MCF 10A (cell line): ENCODE measurements around the gene SAMM50. TPM values are rescaled to one million over a fixed set of nuclear protein-coding genes. Genes with fewer than 3 reads are reported as not detected.

Experiments used
- BruUV-seq: library from RNA; stranded (reverse); fragments of 400-500 nt; replicated peaks from 2 replicates; lab custom pipeline; 2021; lab: Mats Ljungman, UMichigan
- CTCF ChIA-PET: fragments of 300-600 bp; sonication (Branson Sonifier 250); formaldehyde crosslinking; extraction: SDS; loops from one replicate; lab custom pipeline; 2021; ENCODE audit warnings: antibody characterized with exemption, inconsistent platforms; lab: Yijun Ruan, JAX
- POLR2A ChIA-PET: fragments of 300-600, 350-650 bp; sonication (Branson Sonifier 250); formaldehyde crosslinking; extraction: SDS; loops from one replicate; lab custom pipeline; 2020; ENCODE audit warnings: antibody characterized with exemption, inconsistent platforms; lab: Yijun Ruan, JAX
- DNase-seq: peaks from one replicate; pipeline ENCODE4 v3.0.0-alpha.2; 2018; ENCODE audit not compliant: unreplicated experiment
- H3K27ac Mint-ChIP-seq: one replicate; pipeline ENCODE4 v1.8.0; 2022; ENCODE audit warnings: mild to moderate bottlenecking, low read depth, mixed read lengths; ENCODE audit not compliant: unreplicated experiment
- H3K27me3 Mint-ChIP-seq: one replicate; pipeline ENCODE4 v1.8.0; 2022; ENCODE audit warnings: mixed read lengths; ENCODE audit not compliant: insufficient read depth, unreplicated experiment
- H3K36me3 Mint-ChIP-seq: one replicate; pipeline ENCODE4 v1.8.0; 2022; ENCODE audit warnings: mild to moderate bottlenecking, moderate library complexity, mixed read lengths; ENCODE audit not compliant: insufficient read depth, unreplicated experiment
- H3K4me1 Mint-ChIP-seq: one replicate; pipeline ENCODE4 v1.8.0; 2022; ENCODE audit warnings: mixed read lengths; ENCODE audit not compliant: insufficient read depth, unreplicated experiment
- H3K4me3 Mint-ChIP-seq: one replicate; pipeline ENCODE4 v1.8.0; 2022; ENCODE audit warnings: mild to moderate bottlenecking, moderate library complexity, mixed read lengths; ENCODE audit not compliant: unreplicated experiment
- H3K9me3 Mint-ChIP-seq: one replicate; pipeline ENCODE4 v1.8.0; 2022; ENCODE audit warnings: mixed read lengths; ENCODE audit not compliant: unreplicated experiment
- intact Hi-C: fragments of 100-400 bp; cut with micrococcal nuclease; formaldehyde crosslinking; loops from 2 replicates; pipeline ENCODE4 v1.14.1; 2022
- total RNA-seq: library from RNA; stranded (reverse); gene quantifications from 2 replicates; pipeline ENCODE4 v1.2.3, GENCODE V29; 2022
- TF ChIP-seq, protein P1 (sequence below): fragments of 200-600 bp; IDR thresholded peaks from one replicate; pipeline ENCODE4 v1.8.0; 2022; ENCODE audit warnings: antibody characterized with exemption, mild to moderate bottlenecking; ENCODE audit not compliant: unreplicated experiment

Gene SAMM50
- total RNA-seq, 1 experiment from 2014 or later: 29.5 TPM

GRCh38 chr22:43985532-43985931, 30.3 kb downstream of the SAMM50 start:
- DNase-seq: no peak

GRCh38 chr22:43988116-43988820, 33.0 kb downstream of the SAMM50 start:
- TF ChIP-seq, protein P1, sequence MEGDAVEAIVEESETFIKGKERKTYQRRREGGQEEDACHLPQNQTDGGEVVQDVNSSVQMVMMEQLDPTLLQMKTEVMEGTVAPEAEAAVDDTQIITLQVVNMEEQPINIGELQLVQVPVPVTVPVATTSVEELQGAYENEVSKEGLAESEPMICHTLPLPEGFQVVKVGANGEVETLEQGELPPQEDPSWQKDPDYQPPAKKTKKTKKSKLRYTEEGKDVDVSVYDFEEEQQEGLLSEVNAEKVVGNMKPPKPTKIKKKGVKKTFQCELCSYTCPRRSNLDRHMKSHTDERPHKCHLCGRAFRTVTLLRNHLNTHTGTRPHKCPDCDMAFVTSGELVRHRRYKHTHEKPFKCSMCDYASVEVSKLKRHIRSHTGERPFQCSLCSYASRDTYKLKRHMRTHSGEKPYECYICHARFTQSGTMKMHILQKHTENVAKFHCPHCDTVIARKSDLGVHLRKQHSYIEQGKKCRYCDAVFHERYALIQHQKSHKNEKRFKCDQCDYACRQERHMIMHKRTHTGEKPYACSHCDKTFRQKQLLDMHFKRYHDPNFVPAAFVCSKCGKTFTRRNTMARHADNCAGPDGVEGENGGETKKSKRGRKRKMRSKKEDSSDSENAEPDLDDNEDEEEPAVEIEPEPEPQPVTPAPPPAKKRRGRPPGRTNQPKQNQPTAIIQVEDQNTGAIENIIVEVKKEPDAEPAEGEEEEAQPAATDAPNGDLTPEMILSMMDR: no peak
- H3K4me1 Mint-ChIP-seq: no peaks in the 10 kb centered on the region
- H3K27me3 Mint-ChIP-seq: no peaks in the 10 kb centered on the region
- ChIA-PET POLR2A (no interaction called here), CTCF (interaction anchor here (0.9 to 1.7 kb wide), 5 partner anchors 10 to 637 kb away, joined by 3 to 10 read pairs (median 4); no protein-coding TSS in a partner anchor)
- BruUV-seq: no TSS peak
- no peak overlapping the region for H3K4me3 Mint-ChIP-seq
- no peak for DNase-seq
- intact Hi-C loops: no loop called here
- H3K27ac Mint-ChIP-seq: no peak overlapping the region
- H3K36me3 Mint-ChIP-seq: peaks cover 87% of the 10 kb centered on the region
- H3K9me3 Mint-ChIP-seq: no peaks in the 10 kb centered on the region

More at GRCh38 chr22:43985532-43985931, 30.3 kb downstream of the SAMM50 start:
- Mint-ChIP-seq H3K9me3 (no peaks in the 10 kb centered on the region), H3K27ac (no peak overlapping the region), H3K36me3 (peaks cover 81% of the 10 kb centered on the region), H3K4me3 (no peak overlapping the region), H3K27me3 (no peaks in the 10 kb centered on the region), H3K4me1 (no peaks in the 10 kb centered on the region)
- no TSS peak for BruUV-seq
- ChIA-PET POLR2A (no interaction called here), CTCF (interaction anchor here (0.6 to 0.7 kb wide), 2 partner anchors 640 to 657 kb away, joined by 3 read pairs; no protein-coding TSS in a partner anchor)
- intact Hi-C loops: no loop called here
- TF ChIP-seq, protein P1: no peak

DNA sequence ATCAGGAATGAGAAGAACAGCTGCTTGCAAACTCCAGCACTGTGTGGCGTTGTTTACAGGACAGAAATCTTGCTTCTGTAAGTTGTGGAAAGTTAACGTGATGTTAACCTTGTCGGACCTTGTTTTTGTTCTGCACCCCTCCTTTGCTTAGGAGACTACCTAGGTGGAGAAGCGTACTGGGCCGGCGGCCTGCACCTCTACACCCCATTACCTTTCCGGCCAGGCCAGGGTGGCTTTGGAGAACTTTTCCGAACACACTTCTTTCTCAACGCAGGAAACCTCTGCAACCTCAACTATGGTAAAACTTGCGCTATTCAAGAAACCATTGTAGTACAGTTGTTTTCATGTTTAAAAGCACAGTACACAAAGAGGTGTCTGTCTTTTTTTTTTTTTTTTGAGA, 33.7 kb downstream of the SAMM50 start:
- CTCF ChIA-PET: interaction anchor here (1.2 to 1.3 kb wide), 2 partner anchors 11 to 637 kb away, joined by 3 read pairs; no protein-coding TSS in a partner anchor
- H3K36me3 Mint-ChIP-seq: peaks cover 89% of the 10 kb centered on the region
- no TSS peak for BruUV-seq
- H3K27me3 Mint-ChIP-seq: no peaks in the 10 kb centered on the region
- no peaks in the 10 kb centered on the region for H3K9me3 Mint-ChIP-seq
- H3K27ac Mint-ChIP-seq: no peak overlapping the region
- POLR2A ChIA-PET: no interaction called here
- TF ChIP-seq, protein P1: no peak
- no peaks in the 10 kb centered on the region for H3K4me1 Mint-ChIP-seq
- H3K4me3 Mint-ChIP-seq: no peak overlapping the region
- DNase-seq: no peak
- intact Hi-C loops: no loop called here

GRCh38 chr22:43990044-43990443, 34.8 kb downstream of the SAMM50 start:
- DNase-seq: no peak
- no TSS peak for BruUV-seq
- H3K27ac Mint-ChIP-seq: no peak overlapping the region
- intact Hi-C loops: no loop called here
- H3K36me3 Mint-ChIP-seq: peaks cover 87% of the 10 kb centered on the region
- H3K27me3 Mint-ChIP-seq: no peaks in the 10 kb centered on the region
- ChIA-PET POLR2A (no interaction called here), CTCF (interaction anchor here (0.6 to 5.9 kb wide), 6 partner anchors 12 to 730 kb away, joined by 3 to 170 read pairs (median 4); no protein-coding TSS in a partner anchor)
- no peaks in the 10 kb centered on the region for H3K4me1 Mint-ChIP-seq
- TF ChIP-seq, protein P1: no peak
- H3K4me3 Mint-ChIP-seq: no peak overlapping the region
- no peaks in the 10 kb centered on the region for H3K9me3 Mint-ChIP-seq
